ENCODE data around the gene GGA1. TPM values are rescaled to one million over a fixed set of nuclear protein-coding genes. Genes with fewer than 3 reads are reported as not detected.

The GGA1 gene
- total and polyA plus RNA-seq, 2 donors (not counting 1 experiment from before 2014, with no cell fraction given) = 18.0 to 27.9 TPM

- no peak overlapping the region for H2AFZ ChIP-seq (ENCODE audit: low read length)
- H3K4me3 ChIP-seq (replicated peaks in 1 of 4; ENCODE audit: control extremely low read depth in 1 of 4, insufficient read depth in 1 of 4, low read depth in 3 of 4, low read length in 4 of 4) = no peak overlapping the region
- DNase-seq (ENCODE audit: low read depth in 2 of 2) = no peak
- H3K27me3 ChIP-seq (ENCODE audit: control insufficient read depth, insufficient read depth, low read length) = no peaks in the 10 kb centered on the region
- H3K36me3 ChIP-seq (ENCODE audit: control insufficient read depth, insufficient read depth, low read length) = peaks cover 26% of the 10 kb centered on the region
- no peak overlapping the region for H3K4me2 ChIP-seq (ENCODE audit: extremely low read depth, insufficient read depth, low read length)
- no peaks in the 10 kb centered on the region for H4K20me1 ChIP-seq (ENCODE audit: control insufficient read depth, extremely low read depth, insufficient read depth, low read length)
- no peaks in the 10 kb centered on the region for H3K9me3 ChIP-seq (ENCODE audit: control insufficient read depth, insufficient read depth, low read depth, low read length)
- H3K79me2 ChIP-seq (ENCODE audit: control insufficient read depth, insufficient read depth, low read length) = peaks cover 32% of the 10 kb centered on the region
- TF ChIP-seq EZH2 (IDR thresholded peaks at IDR 0.05; ENCODE audit: low read length, missing control alignments) (no peak), CTCF (conservative IDR thresholded peaks at IDR 0.05 in 1 of 2, IDR thresholded peaks at IDR 0.05 in 1 of 2; ENCODE audit: low read depth in 1 of 2, low read length in 2 of 2) (no peak)
- H3K4me1 ChIP-seq (ENCODE audit: control insufficient read depth, extremely low read depth, insufficient read depth, low read length) = peaks cover 6% of the 10 kb centered on the region
- no peak overlapping the region for H3K27ac ChIP-seq (ENCODE audit: insufficient read depth, low read length)
- no peak overlapping the region for H3K9ac ChIP-seq (ENCODE audit: insufficient read depth, low read length)
Observed at GRCh38 chr22:37569009-37569920, 39.4 kb upstream of the GGA1 start.

- no peak overlapping the region for H3K4me3 ChIP-seq (replicated peaks in 1 of 4; ENCODE audit: control extremely low read depth in 1 of 4, insufficient read depth in 1 of 4, low read depth in 3 of 4, low read length in 4 of 4)
- TF ChIP-seq EZH2 (IDR thresholded peaks at IDR 0.05; ENCODE audit: low read length, missing control alignments) (no peak), CTCF (conservative IDR thresholded peaks at IDR 0.05 in 1 of 2, IDR thresholded peaks at IDR 0.05 in 1 of 2; ENCODE audit: low read depth in 1 of 2, low read length in 2 of 2) (no peak)
- H4K20me1 ChIP-seq (ENCODE audit: control insufficient read depth, extremely low read depth, insufficient read depth, low read length) = no peaks in the 10 kb centered on the region
- H3K9ac ChIP-seq (ENCODE audit: insufficient read depth, low read length) = no peak overlapping the region
- H3K79me2 ChIP-seq (ENCODE audit: control insufficient read depth, insufficient read depth, low read length) = peaks cover 26% of the 10 kb centered on the region
- no peaks in the 10 kb centered on the region for H3K27me3 ChIP-seq (ENCODE audit: control insufficient read depth, insufficient read depth, low read length)
- H3K36me3 ChIP-seq (ENCODE audit: control insufficient read depth, insufficient read depth, low read length) = peaks cover 26% of the 10 kb centered on the region
- DNase-seq (ENCODE audit: low read depth in 2 of 2) = no peak
- no peak overlapping the region for H2AFZ ChIP-seq (ENCODE audit: low read length)
- peaks cover 5% of the 10 kb centered on the region for H3K4me1 ChIP-seq (ENCODE audit: control insufficient read depth, extremely low read depth, insufficient read depth, low read length)
- no peak overlapping the region for H3K27ac ChIP-seq (ENCODE audit: insufficient read depth, low read length)
- H3K9me3 ChIP-seq (ENCODE audit: control insufficient read depth, insufficient read depth, low read depth, low read length) = no peaks in the 10 kb centered on the region
- no peak overlapping the region for H3K4me2 ChIP-seq (ENCODE audit: extremely low read depth, insufficient read depth, low read length)
Observed at GRCh38 chr22:37569921-37570660, 38.5 kb upstream of the GGA1 start.

- no peak for TF ChIP-seq CTCF (conservative IDR thresholded peaks at IDR 0.05 in 1 of 2, IDR thresholded peaks at IDR 0.05 in 1 of 2; ENCODE audit: low read depth in 1 of 2, low read length in 2 of 2)
- no peak for TF ChIP-seq EZH2 (IDR thresholded peaks at IDR 0.05; ENCODE audit: low read length, missing control alignments)
- no peak for DNase-seq (ENCODE audit: low read depth in 2 of 2)
- H3K27me3 ChIP-seq (ENCODE audit: control insufficient read depth, insufficient read depth, low read length) = no peaks in the 10 kb centered on the region
- H3K9ac ChIP-seq (ENCODE audit: insufficient read depth, low read length) = no peak overlapping the region
- H3K36me3 ChIP-seq (ENCODE audit: control insufficient read depth, insufficient read depth, low read length) = peaks cover 26% of the 10 kb centered on the region
- no peak overlapping the region for H3K27ac ChIP-seq (ENCODE audit: insufficient read depth, low read length)
- peaks cover 21% of the 10 kb centered on the region for H3K79me2 ChIP-seq (ENCODE audit: control insufficient read depth, insufficient read depth, low read length)
- no peak overlapping the region for H3K4me2 ChIP-seq (ENCODE audit: extremely low read depth, insufficient read depth, low read length)
- H3K9me3 ChIP-seq (ENCODE audit: control insufficient read depth, insufficient read depth, low read depth, low read length) = no peaks in the 10 kb centered on the region
- no peaks in the 10 kb centered on the region for H4K20me1 ChIP-seq (ENCODE audit: control insufficient read depth, extremely low read depth, insufficient read depth, low read length)
- H2AFZ ChIP-seq (ENCODE audit: low read length) = no peak overlapping the region
- H3K4me3 ChIP-seq (replicated peaks in 1 of 4; ENCODE audit: control extremely low read depth in 1 of 4, insufficient read depth in 1 of 4, low read depth in 3 of 4, low read length in 4 of 4) = no peak overlapping the region
- peaks cover 5% of the 10 kb centered on the region for H3K4me1 ChIP-seq (ENCODE audit: control insufficient read depth, extremely low read depth, insufficient read depth, low read length)
Observed at GRCh38 chr22:37570661-37570976, 38.0 kb upstream of the GGA1 start.
